ENCODE measurements around the gene WNT3. TPM values are rescaled to one million over a fixed set of nuclear protein-coding genes. Genes with fewer than 3 reads are reported as not detected.

The WNT3 gene
- total RNA-seq, 1 donor from 2014 or later: not detected

GRCh38 chr17:46814446-46814845 is 4.0 kb downstream of the WNT3 start:
- Histone ChIP-seq H3K36me3 (no peaks in the 10 kb centered on the region), H3K27me3 (peaks cover 19% of the 10 kb centered on the region), H3K4me3 (no peak overlapping the region), H3K4me1 (peaks cover 6 to 8% of the 10 kb centered on the region in 2 donors), H3K27ac (no peak overlapping the region), H3K9me3 (no peaks in the 10 kb centered on the region)
- no peak for DNase-seq (ENCODE audit: low spot score in 2 of 2)
- no peak for TF ChIP-seq CTCF (IDR thresholded peaks at IDR 0.05)
- intact Hi-C loops (cut with DNase I): no loop called here

- peaks cover 14% of the 10 kb centered on the region for H3K27me3 ChIP-seq
- H3K9me3 ChIP-seq: no peaks in the 10 kb centered on the region
- intact Hi-C loops (cut with DNase I): no loop called here
- H3K36me3 ChIP-seq: no peaks in the 10 kb centered on the region
- no peak for TF ChIP-seq CTCF (IDR thresholded peaks at IDR 0.05)
- H3K27ac ChIP-seq: no peak overlapping the region
- peaks cover 4 to 8% of the 10 kb centered on the region in 2 donors for H3K4me1 ChIP-seq
- DNase-seq (ENCODE audit: low spot score in 2 of 2): no peak
- no peak overlapping the region for H3K4me3 ChIP-seq
Observed at GRCh38 chr17:46813920-46814319, 4.6 kb downstream of the WNT3 start.

- no peaks in the 10 kb centered on the region for H3K4me1 ChIP-seq
Observed at GRCh38 chr17:46812624-46813318, 5.7 kb downstream of the WNT3 start.

GRCh38 chr17:46811978-46812583 is 6.4 kb downstream of the WNT3 start:
- no peaks in the 10 kb centered on the region for H3K9me3 ChIP-seq
- H3K4me1 ChIP-seq: no peaks in the 10 kb centered on the region
- no peak for TF ChIP-seq CTCF (IDR thresholded peaks at IDR 0.05)
- DNase-seq (ENCODE audit: low spot score in 2 of 2): no peak
- intact Hi-C loops (cut with DNase I): no loop called here
- no peak overlapping the region for H3K27ac ChIP-seq
- peaks cover 1% of the 10 kb centered on the region for H3K27me3 ChIP-seq
- no peak overlapping the region for H3K4me3 ChIP-seq
- no peaks in the 10 kb centered on the region for H3K36me3 ChIP-seq

More at GRCh38 chr17:46812624-46813318, 5.7 kb downstream of the WNT3 start:
- no peak overlapping the region for H3K4me3 ChIP-seq
- peaks cover 7% of the 10 kb centered on the region for H3K27me3 ChIP-seq
- DNase-seq (ENCODE audit: low spot score in 2 of 2): no peak
- no peak overlapping the region for H3K27ac ChIP-seq
- H3K9me3 ChIP-seq: no peaks in the 10 kb centered on the region
- no peaks in the 10 kb centered on the region for H3K36me3 ChIP-seq
- TF ChIP-seq CTCF (IDR thresholded peaks at IDR 0.05): no peak
- intact Hi-C loops (cut with DNase I): no loop called here

GRCh38 chr17:46810837-46811236 is 7.7 kb downstream of the WNT3 start:
- Histone ChIP-seq H3K27me3 (no peaks in the 10 kb centered on the region), H3K4me3 (no peak overlapping the region), H3K9me3 (no peaks in the 10 kb centered on the region), H3K4me1 (no peaks in the 10 kb centered on the region), H3K27ac (no peak overlapping the region), H3K36me3 (no peaks in the 10 kb centered on the region)
- intact Hi-C loops (cut with DNase I): no loop called here
- no peak for TF ChIP-seq CTCF (IDR thresholded peaks at IDR 0.05)
- DNase-seq (ENCODE audit: low spot score in 2 of 2): no peak

All from ascending aorta (tissue), 2 donors.